B cell (primary cell): ENCODE measurements around the gene HOXC6. TPM values are rescaled to one million over a fixed set of nuclear protein-coding genes. Genes with fewer than 3 reads are reported as not detected.

Experiments used
- ATAC-seq: fragments of 200-7000 bp; cut with Tn5 transposase; one replicate; pipeline ENCODE4 v1.10.0; 2021; ENCODE audit warnings: low read depth, mild to moderate bottlenecking, moderate number of reproducible peaks, moderate library complexity
- CTCF ChIA-PET: fragments of 350-600 bp; sonication (Branson Sonifier 250); formaldehyde crosslinking; loops from one replicate; lab custom pipeline; 2021; ENCODE audit warnings: antibody characterized with exemption, inconsistent platforms; lab: Charles Lee
- POLR2A ChIA-PET: fragments of 350-600 bp; sonication (Branson Sonifier 250); formaldehyde crosslinking; loops from one replicate; lab custom pipeline; 2021; ENCODE audit warnings: antibody characterized with exemption; lab: Charles Lee
- DNase-seq: peaks from one replicate; pipeline ENCODE4 v3.0.0; 2013
- H2AFZ ChIP-seq: 2 replicates; pipeline ENCODE4 v1.6.1; 2012; ENCODE audit warnings: mild to moderate bottlenecking, low read depth, low read length; ENCODE audit not compliant: insufficient read depth, poor library complexity, severe bottlenecking
- H3K27ac ChIP-seq, 2 donors: 1 replicate in 1 of 2; 2 replicates in 1 of 2; pipeline ENCODE4 v1.5.1; 2012 to 2013; ENCODE audit warnings: low read length in 2 of 2, mild to moderate bottlenecking in 2 of 2, moderate library complexity in 1 of 2
- H3K27me3 ChIP-seq, 4 experiments: fragments of 200-600 bp in 1 of 4; sonication (generic) in 1 of 4; replicated peaks in 1 of 4; 1 replicate in 2 of 4; 2 replicates in 2 of 4; pipeline versions ENCODE4 v1.6.1 to v1.7.0; 2013 to 2016; ENCODE audit warnings: low read length in 3 of 4, mild to moderate bottlenecking in 2 of 4, mixed read lengths in 1 of 4, moderate library complexity in 1 of 4; ENCODE audit not compliant: insufficient read depth in 4 of 4, control insufficient read depth in 3 of 4; ENCODE audit errors: control extremely low read depth in 1 of 4
- H3K36me3 ChIP-seq, 2 experiments: replicated peaks in 1 of 2; 1 replicate in 1 of 2; 2 replicates in 1 of 2; pipeline versions ENCODE4 v1.6.1 to v1.7.1; 2013; ENCODE audit warnings: low read length in 1 of 2; ENCODE audit not compliant: insufficient read depth in 2 of 2, control insufficient read depth in 1 of 2; ENCODE audit errors: control extremely low read depth in 1 of 2, extremely low read depth in 1 of 2
- H3K4me1 ChIP-seq, 2 donors: fragments of 200-600 bp in 1 of 2; sonication (generic) in 1 of 2; 1 replicate in 1 of 2; 2 replicates in 1 of 2; pipeline versions ENCODE4 v1.5.1 to v1.6.1; 2013 to 2017; ENCODE audit warnings: low read length in 2 of 2; ENCODE audit not compliant: control insufficient read depth in 2 of 2, insufficient read depth in 2 of 2
- H3K4me2 ChIP-seq: replicated peaks from 2 replicates; pipeline ENCODE3; 2012; ENCODE audit warnings: mild to moderate bottlenecking, low read depth, low read length; ENCODE audit not compliant: poor library complexity, severe bottlenecking
- H3K4me3 ChIP-seq, 5 experiments: fragments of 200-600 bp in 1 of 5; sonication (generic) in 1 of 5; 1 replicate in 3 of 5; 2 replicates in 2 of 5; pipeline versions ENCODE4 v1.5.1 to v1.7.0; 2011 to 2016; ENCODE audit warnings: low read length in 4 of 5, mild to moderate bottlenecking in 4 of 5, low read depth in 2 of 5, control low read depth in 1 of 5, moderate library complexity in 1 of 5; ENCODE audit not compliant: insufficient read depth in 1 of 5; ENCODE audit errors: control extremely low read depth in 1 of 5, extremely low read depth in 1 of 5
- H3K79me2 ChIP-seq: fragments of 200-600 bp; sonication (generic); one replicate; pipeline ENCODE4 v1.6.0; 2016; ENCODE audit warnings: low read length; ENCODE audit not compliant: control insufficient read depth, insufficient read depth
- H3K9ac ChIP-seq: fragments of 200-600 bp; sonication (generic); 2 replicates; pipeline ENCODE4 v1.6.1; 2017; ENCODE audit warnings: mild to moderate bottlenecking, low read length, moderate library complexity
- H3K9me3 ChIP-seq, 3 donors: one replicate each; pipeline versions ENCODE4 v1.6.1 to v1.7.1; 2013; ENCODE audit warnings: low read length in 2 of 3; ENCODE audit not compliant: control insufficient read depth in 2 of 3, insufficient read depth in 1 of 3; ENCODE audit errors: control extremely low read depth in 1 of 3
- H4K20me1 ChIP-seq: 2 replicates; pipeline ENCODE4 v1.6.0; 2012; ENCODE audit warnings: mild to moderate bottlenecking, low read length; ENCODE audit not compliant: insufficient read depth, control insufficient read depth, poor library complexity, severe bottlenecking
- H3K27ac Mint-ChIP-seq: one replicate; pipeline ENCODE4 v1.8.0; 2021; ENCODE audit warnings: mixed read lengths
- H3K27me3 Mint-ChIP-seq: one replicate; pipeline ENCODE4 v1.8.0; 2021; ENCODE audit warnings: mixed read lengths
- H3K4me1 Mint-ChIP-seq: one replicate; pipeline ENCODE4 v1.8.0; 2021; ENCODE audit warnings: mixed read lengths
- H3K4me3 Mint-ChIP-seq: one replicate; pipeline ENCODE4 v1.8.0; 2021; ENCODE audit warnings: mixed read lengths
- H3K9me3 Mint-ChIP-seq: one replicate; pipeline ENCODE4 v1.8.0; 2022; ENCODE audit warnings: mixed read lengths; ENCODE audit not compliant: insufficient read depth
- CTCF ChIP-seq: fragments of 200-600 bp; IDR thresholded peaks from one replicate; pipeline ENCODE4 v1.8.0; 2022; ENCODE audit warnings: antibody characterized with exemption, mild to moderate bottlenecking
- EZH2 ChIP-seq: IDR thresholded peaks from 2 replicates; pipeline ENCODE4 v1.6.1; 2012; ENCODE audit warnings: borderline replicate concordance, low read depth, mild to moderate bottlenecking, moderate library complexity, low read length; ENCODE audit not compliant: insufficient read depth, poor library complexity, severe bottlenecking
- WGBS: methylation state at CpG from one replicate; pipeline ENCODE4 v1.1.5; 2013; ENCODE audit warnings: missing lambda C conversion rate; ENCODE audit not compliant: insufficient coverage; 5-methylcytosine and 5-hydroxymethylcytosine counted together
- intact Hi-C: fragments of 100-400 bp; cut with micrococcal nuclease; formaldehyde crosslinking; loops from one replicate; pipeline ENCODE4 v1.10.0; 2022
- polyA plus RNA-seq: library from polyadenylated mRNA; depleted of rRNA; stranded (reverse); fragments of >200 nt; gene quantifications from 2 replicates; pipeline ENCODE4 v1.2.3, GENCODE V29; 2012
- total RNA-seq, 2 donors: library from RNA; stranded (reverse); fragments of 120-200 nt in 1 of 2; gene quantifications; 1 replicate in 1 of 2; 2 replicates in 1 of 2; pipeline versions ENCODE4 v1.2.3 to v1.2.4, GENCODE V29; 2013 to 2022

The HOXC6 gene
- total and polyA plus RNA-seq, 2 donors (not counting 1 experiment from before 2014, with no cell fraction given) = not detected

GRCh38 chr12:53999559-54000115, 28.6 kb upstream of the HOXC6 start:
- H3K27ac Mint-ChIP-seq = peak overlapping the region; percentile 20
- H3K4me3 Mint-ChIP-seq = peak overlapping the region; percentile 13
- ChIA-PET CTCF (interaction anchor here (0.9 to 5.0 kb wide), 5 partner anchors 15 to 208 kb away, joined by 3 to 20 read pairs (median 5); partner anchors contain the start of gene HOXC10), POLR2A (no interaction called here)
- TF ChIP-seq EZH2 (no peak), CTCF (no peak)
- H3K9ac ChIP-seq = no peak overlapping the region
- H3K4me1 ChIP-seq = peaks cover 34 to 65% of the 10 kb centered on the region in 2 donors
- peaks cover 0 to 66% (median 0%) of the 10 kb centered on the region in 3 donors for H3K9me3 ChIP-seq
- peaks cover 89% of the 10 kb centered on the region for H3K27me3 Mint-ChIP-seq
- peak overlapping the region in 1 of 5 experiments; percentile 4 for H3K4me3 ChIP-seq
- intact Hi-C loops = loop anchor here (5.0 to 10.0 kb wide), 3 partner anchors 33 to 365 kb away; partner anchors contain the start of genes GPR84, HOXC12 and HOXC5
- H2AFZ ChIP-seq = no peak overlapping the region
- H4K20me1 ChIP-seq = no peaks in the 10 kb centered on the region
- H3K4me2 ChIP-seq = peak overlapping the region; percentile 29
- WGBS = 12% methylated on average over 22 of the region's 35 CpGs
- peaks cover 0 to 99% (median 85%) of the 10 kb centered on the region in 4 experiments for H3K27me3 ChIP-seq
- no peaks in the 10 kb centered on the region for H3K79me2 ChIP-seq
- H3K36me3 ChIP-seq = no peaks in the 10 kb centered on the region
- H3K4me1 Mint-ChIP-seq = peaks cover 28% of the 10 kb centered on the region
- DNase-seq (no peak), ATAC-seq (no peak)
- H3K27ac ChIP-seq = no peak overlapping the region
- no peaks in the 10 kb centered on the region for H3K9me3 Mint-ChIP-seq
